Small intestine (tissue), 7 donors: ENCODE data around the gene GNAI3. TPM values are rescaled to one million over a fixed set of nuclear protein-coding genes. Genes with fewer than 3 reads are reported as not detected.

Source experiments
- DNase-seq, 2 donors: peaks; one replicate each; pipeline versions ENCODE4 v3.0.0 to v3.0.0-alpha.2; 2013
- FAIRE-seq: peaks from 2 replicates; lab custom pipeline; 2012; peaks lifted over from hg19 to GRCh38; lab: Jason Lieb, UNC
- H3K27ac ChIP-seq, 3 donors: one replicate each; pipeline ENCODE4 v1.5.1; 2013; ENCODE audit warnings: low read length in 2 of 3, mild to moderate bottlenecking in 2 of 3, control low read depth in 1 of 3, inconsistent platforms in 1 of 3, low read depth in 1 of 3, moderate library complexity in 1 of 3
- H3K27me3 ChIP-seq, 3 donors: one replicate each; pipeline ENCODE4 v1.6.1; 2013; ENCODE audit warnings: low read length in 3 of 3, inconsistent platforms in 1 of 3; ENCODE audit not compliant: control insufficient read depth in 3 of 3, insufficient read depth in 3 of 3
- H3K36me3 ChIP-seq, 3 donors: one replicate each; pipeline ENCODE4 v1.6.1; 2013; ENCODE audit warnings: low read length in 3 of 3, inconsistent platforms in 1 of 3, low read depth in 1 of 3, mild to moderate bottlenecking in 1 of 3, moderate library complexity in 1 of 3; ENCODE audit not compliant: control insufficient read depth in 3 of 3, insufficient read depth in 2 of 3
- H3K4me1 ChIP-seq, 3 donors: one replicate each; pipeline ENCODE4 v1.6.1; 2013; ENCODE audit warnings: low read length in 2 of 3, inconsistent platforms in 1 of 3, low read depth in 1 of 3, mild to moderate bottlenecking in 1 of 3, moderate library complexity in 1 of 3; ENCODE audit not compliant: control insufficient read depth in 3 of 3, insufficient read depth in 2 of 3
- H3K4me3 ChIP-seq, 3 donors: one replicate each; pipeline ENCODE4 v1.5.1; 2013; ENCODE audit warnings: low read length in 3 of 3, control low read depth in 1 of 3, inconsistent platforms in 1 of 3, low read depth in 1 of 3, mild to moderate bottlenecking in 1 of 3, moderate library complexity in 1 of 3
- H3K9me3 ChIP-seq, 2 donors: one replicate each; pipeline ENCODE4 v1.6.1; 2013; ENCODE audit warnings: low read depth in 1 of 2, low read length in 1 of 2; ENCODE audit not compliant: control insufficient read depth in 2 of 2, insufficient read depth in 1 of 2
- WGBS, 3 donors: extraction: QIAGEN DNeasy Blood & Tissue Kit; methylation state at CpG; one replicate each; pipeline ENCODE4 v1.1.7; 2013; 5-methylcytosine and 5-hydroxymethylcytosine counted together
- polyA plus RNA-seq, 4 donors: library from polyadenylated mRNA; stranded (reverse) in 3 of 4; unstranded in 1 of 4; fragments of 200-250 nt in 3 of 4; fragments of 120-200 nt in 1 of 4; gene quantifications; one replicate each; pipeline versions ENCODE4 v1.2.1 to v1.2.3, GENCODE V29; 2013
- donor health status: healthy with polysubstance abuse.
- donor health status: control.
- donor health status: control.
- donor health status: Bipolar disorder and iron deficiency.
- donor health status: healthy.

Gene GNAI3
- polyA plus RNA-seq, 4 donors, result 3.0 to 7.4 (median 4.1) TPM

GRCh38 chr1:109653306-109653705 lies 104.9 kb downstream of the GNAI3 start:
- WGBS, 3 donors, result 20 to 49% (median 27%) methylated on average over 2 of the region's 2 CpGs
- Histone ChIP-seq H3K4me1 (peaks cover 0 to 39% (median 0%) of the 10 kb centered on the region in 3 donors), H3K27ac (peak overlapping the region; percentile 2 to 61 (median 48)), H3K4me3 (no peak overlapping the region), H3K9me3 (no peaks in the 10 kb centered on the region), H3K27me3 (no peaks in the 10 kb centered on the region), H3K36me3 (peaks cover 0 to 11% (median 0%) of the 10 kb centered on the region in 3 donors)
- DNase-seq (peak; percentile 36 to 80), FAIRE-seq (no peak)

DNA sequence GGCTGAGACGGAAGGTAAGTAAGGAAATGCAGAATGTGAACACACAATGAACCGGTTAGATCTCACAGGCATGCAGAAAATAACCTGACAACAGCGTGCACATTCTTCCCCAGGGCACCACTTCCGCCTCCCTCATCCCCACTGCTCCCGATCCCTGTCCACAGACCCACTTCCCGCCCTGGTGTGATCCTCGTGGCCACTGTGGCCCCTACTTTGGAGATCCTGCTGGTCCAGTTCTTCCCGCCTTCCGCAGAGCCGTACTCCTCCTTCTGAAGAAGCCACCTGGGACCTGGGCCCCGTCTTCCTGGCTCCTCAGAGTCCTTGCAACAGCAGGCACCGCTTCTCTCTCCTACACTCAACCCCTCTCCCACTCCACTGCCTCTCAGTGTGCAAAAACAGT lies 106.1 kb downstream of the GNAI3 start:
- Histone ChIP-seq H3K27me3 (no peaks in the 10 kb centered on the region), H3K9me3 (no peaks in the 10 kb centered on the region), H3K36me3 (peaks cover 0 to 21% (median 5%) of the 10 kb centered on the region in 3 donors), H3K4me3 (no peak overlapping the region), H3K4me1 (peaks cover 0 to 49% (median 1%) of the 10 kb centered on the region in 3 donors), H3K27ac (no peak overlapping the region)
- WGBS, 3 donors, result 88 to 91% (median 90%) methylated on average over 12 of the region's 12 CpGs
- DNase-seq (no peak), FAIRE-seq (no peak)

- H3K36me3 ChIP-seq, result peaks cover 0 to 32% (median 7%) of the 10 kb centered on the region in 3 donors
- FAIRE-seq (no peak), DNase-seq (peak; percentile 95 to 97)
- H3K4me3 ChIP-seq, result peak within 1 kb of the TSS; percentile 54 to 66 (median 65)
- H3K9me3 ChIP-seq, result no peaks in the 10 kb centered on the region
- H3K27me3 ChIP-seq, result no peaks in the 10 kb centered on the region
- H3K27ac ChIP-seq, result peak within 1 kb of the TSS; percentile 77 to 87 (median 84)
- H3K4me1 ChIP-seq, result peaks cover 0 to 49% (median 1%) of the 10 kb centered on the region in 3 donors
- 0 to 2% (median 1%) methylated on average over 52 to 54 of the region's 54 CpGs for WGBS, 3 donors
Observed at GRCh38 chr1:109655615-109656519, 107.5 kb downstream of the GNAI3 start, which contains the start of gene GSTM4. Gene GSTM4 (plus strand): TSS chr1:109656099. CDS start chr1:109656390, 291 bp downstream.

DNA sequence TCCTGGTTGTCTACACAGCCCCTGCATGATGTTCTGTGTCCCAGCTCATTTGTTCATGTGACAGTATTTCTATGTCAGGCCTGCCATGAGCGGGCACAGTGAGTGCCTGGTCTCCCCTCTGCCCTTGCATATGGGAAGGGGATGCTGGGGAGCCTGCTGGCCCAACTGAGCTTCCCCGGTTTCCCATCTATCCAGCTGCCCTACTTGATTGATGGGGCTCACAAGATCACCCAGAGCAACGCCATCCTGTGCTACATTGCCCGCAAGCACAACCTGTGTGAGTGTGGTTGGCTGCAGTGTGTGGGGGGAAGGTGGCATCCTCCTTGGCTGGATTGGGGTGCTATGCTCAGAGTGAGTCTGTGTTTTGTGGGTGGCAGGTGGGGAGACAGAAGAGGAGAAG lies 109.0 kb downstream of the GNAI3 start:
- FAIRE-seq (no peak), DNase-seq (no peak)
- 74 to 93% (median 80%) methylated on average over 4 of the region's 4 CpGs for WGBS, 3 donors
- H3K36me3 ChIP-seq, result peaks cover 4 to 43% (median 7%) of the 10 kb centered on the region in 3 donors
- no peak overlapping the region for H3K27ac ChIP-seq
- no peaks in the 10 kb centered on the region for H3K9me3 ChIP-seq
- H3K27me3 ChIP-seq, result no peaks in the 10 kb centered on the region
- peaks cover 0 to 41% (median 1%) of the 10 kb centered on the region in 3 donors for H3K4me1 ChIP-seq
- peak overlapping the region in 1 of 3 donors; percentile 29 for H3K4me3 ChIP-seq

GRCh38 chr1:109657970-109658369 lies 109.6 kb downstream of the GNAI3 start:
- H3K27me3 ChIP-seq, result no peaks in the 10 kb centered on the region
- H3K36me3 ChIP-seq, result peaks cover 4 to 43% (median 7%) of the 10 kb centered on the region in 3 donors
- H3K9me3 ChIP-seq, result no peaks in the 10 kb centered on the region
- DNase-seq, result no peak
- peaks cover 0 to 37% (median 1%) of the 10 kb centered on the region in 3 donors for H3K4me1 ChIP-seq
- H3K27ac ChIP-seq, result no peak overlapping the region
- H3K4me3 ChIP-seq, result peak overlapping the region in 1 of 3 donors; percentile 29
- 61 to 74% (median 73%) methylated on average over 7 of the region's 7 CpGs for WGBS, 3 donors
- no peak for FAIRE-seq

GRCh38 chr1:109658533-109659042 lies 110.2 kb downstream of the GNAI3 start:
- FAIRE-seq (no peak), DNase-seq (no peak)
- WGBS, 3 donors, result 36 to 41% (median 37%) methylated on average over 3 of the region's 3 CpGs
- Histone ChIP-seq H3K36me3 (peaks cover 4 to 43% (median 7%) of the 10 kb centered on the region in 3 donors), H3K27ac (no peak overlapping the region), H3K4me1 (peaks cover 0 to 31% (median 1%) of the 10 kb centered on the region in 3 donors), H3K9me3 (no peaks in the 10 kb centered on the region), H3K4me3 (no peak overlapping the region), H3K27me3 (no peaks in the 10 kb centered on the region)

DNA sequence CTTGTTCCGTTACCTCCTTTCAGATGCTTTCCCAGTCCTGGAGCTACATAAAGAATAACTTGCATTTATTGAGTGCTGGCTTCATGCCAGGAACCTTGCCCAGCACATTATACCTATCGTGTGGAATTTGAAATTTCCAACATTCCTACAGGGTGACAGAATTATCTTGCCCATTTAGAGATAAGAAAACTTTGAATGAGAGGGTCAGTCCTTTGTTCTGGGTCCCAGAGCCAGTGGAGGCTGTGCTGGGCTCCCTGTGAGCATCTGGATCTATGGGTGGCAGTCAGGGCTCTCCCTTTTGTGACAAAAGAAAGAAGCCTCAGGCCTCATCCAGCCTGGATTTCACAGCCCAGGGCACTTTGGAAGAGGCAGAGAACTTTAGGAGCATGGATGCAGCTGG lies 110.7 kb downstream of the GNAI3 start:
- Histone ChIP-seq H3K27ac (no peak overlapping the region), H3K27me3 (no peaks in the 10 kb centered on the region), H3K4me1 (peaks cover 0 to 31% (median 1%) of the 10 kb centered on the region in 3 donors), H3K36me3 (peaks cover 4 to 43% (median 7%) of the 10 kb centered on the region in 3 donors), H3K4me3 (no peak overlapping the region), H3K9me3 (no peaks in the 10 kb centered on the region)
- 29 to 59% (median 30%) methylated on average over 2 of the region's 2 CpGs for WGBS, 3 donors
- DNase-seq (peak; percentile 46 to 47), FAIRE-seq (no peak)

DNA sequence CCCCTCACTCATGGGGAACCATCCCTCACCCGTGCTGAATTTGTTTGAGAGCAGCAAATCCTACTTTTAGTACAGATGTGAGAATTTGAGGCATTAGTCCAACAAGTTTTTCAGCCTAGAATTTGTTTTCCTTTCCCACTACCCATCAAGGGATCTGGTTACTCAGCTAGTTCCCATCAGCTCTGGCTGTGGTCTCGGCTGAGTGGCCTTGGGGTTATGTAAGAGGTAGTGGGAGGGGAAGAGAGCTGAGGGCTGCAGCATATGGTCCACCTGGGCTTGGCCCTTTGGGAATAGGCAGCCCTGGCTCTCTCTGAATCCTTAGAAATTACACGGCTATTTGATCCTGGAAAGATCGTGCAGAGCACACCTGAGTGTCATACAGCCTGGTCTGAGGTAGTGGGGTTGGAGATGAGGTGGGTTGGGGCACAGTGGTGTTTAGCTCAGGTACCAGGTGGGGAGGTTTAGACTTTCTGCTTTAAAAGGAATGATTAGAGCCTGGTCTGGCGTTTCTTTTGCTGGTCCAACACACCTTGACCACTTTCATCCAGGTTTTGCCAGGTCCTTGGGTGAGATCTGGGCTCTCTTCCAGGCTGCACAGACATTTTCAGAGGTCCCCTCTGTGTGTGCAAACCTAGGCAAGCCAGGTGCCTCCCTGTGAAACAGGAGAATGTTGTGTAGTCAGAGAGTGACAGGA lies 111.7 kb downstream of the GNAI3 start:
- H3K27me3 ChIP-seq, result no peaks in the 10 kb centered on the region
- peaks cover 4 to 44% (median 7%) of the 10 kb centered on the region in 3 donors for H3K36me3 ChIP-seq
- H3K9me3 ChIP-seq, result no peaks in the 10 kb centered on the region
- FAIRE-seq (no peak), DNase-seq (no peak)
- 75 to 82% (median 82%) methylated on average over 5 of the region's 5 CpGs for WGBS, 3 donors
- H3K27ac ChIP-seq, result no peak overlapping the region
- H3K4me3 ChIP-seq, result no peak overlapping the region
- peaks cover 0 to 21% (median 1%) of the 10 kb centered on the region in 3 donors for H3K4me1 ChIP-seq
